Activated CD4-positive, alpha-beta T cell treated with anti-CD3 and anti-CD28 coated beads, Interleukin-2, amount 50 U/mL, for 48 hours (primary cell): Measurements from ENCODE around the gene CPNE6.

Experiments used
- DNase-seq, 2 experiments: peaks; one replicate each; pipeline ENCODE4 v3.0.0-alpha.2; 2020

The CPNE6 gene

DNA sequence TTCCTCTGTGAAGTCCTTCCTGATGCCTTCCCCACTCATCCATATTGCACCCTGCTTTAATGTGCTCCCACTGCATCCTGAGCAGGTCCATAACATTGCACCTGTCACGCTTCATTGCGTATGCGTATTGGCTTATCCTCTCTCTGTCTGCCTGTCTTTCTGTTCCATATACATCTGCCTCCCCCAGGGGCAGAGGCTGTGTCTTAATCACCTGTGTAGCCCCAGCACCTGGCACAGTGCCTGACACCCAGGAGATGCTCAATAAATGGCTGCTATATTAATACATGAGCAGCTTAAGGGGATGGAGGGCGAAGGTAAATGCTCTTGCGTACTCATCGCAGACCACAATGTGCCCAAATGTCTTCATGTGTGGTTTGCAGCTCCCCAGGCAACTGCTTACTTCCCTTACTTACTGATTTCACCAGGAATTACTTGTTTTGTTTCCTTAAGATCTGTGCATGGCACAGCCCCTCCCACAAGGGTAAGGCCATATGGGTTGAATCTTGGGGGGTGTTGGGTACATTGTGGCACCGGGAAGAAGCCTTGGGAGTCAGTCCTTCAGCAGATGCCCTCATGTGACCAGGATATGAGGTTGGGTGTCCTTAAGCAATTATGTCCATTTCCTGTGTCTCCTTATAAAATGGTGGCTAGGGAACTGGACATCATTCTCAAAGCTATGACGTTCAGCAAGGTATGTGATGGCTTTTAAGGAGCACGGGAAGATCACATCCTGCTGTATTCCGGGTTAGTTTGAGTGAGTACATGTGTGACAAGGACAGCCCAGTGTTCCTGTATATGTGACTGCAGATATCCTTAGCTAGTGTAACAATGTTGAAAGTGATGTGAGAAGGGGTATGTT, 848 bp upstream of the CPNE6 start:
- no peak for DNase-seq

- DNase-seq = no peak
Measured at GRCh38 chr14:24071836-24072430, 571 bp downstream of the CPNE6 start.

GRCh38 chr14:24072436-24072835, 1.1 kb downstream of the CPNE6 start:
- DNase-seq = no peak

DNA sequence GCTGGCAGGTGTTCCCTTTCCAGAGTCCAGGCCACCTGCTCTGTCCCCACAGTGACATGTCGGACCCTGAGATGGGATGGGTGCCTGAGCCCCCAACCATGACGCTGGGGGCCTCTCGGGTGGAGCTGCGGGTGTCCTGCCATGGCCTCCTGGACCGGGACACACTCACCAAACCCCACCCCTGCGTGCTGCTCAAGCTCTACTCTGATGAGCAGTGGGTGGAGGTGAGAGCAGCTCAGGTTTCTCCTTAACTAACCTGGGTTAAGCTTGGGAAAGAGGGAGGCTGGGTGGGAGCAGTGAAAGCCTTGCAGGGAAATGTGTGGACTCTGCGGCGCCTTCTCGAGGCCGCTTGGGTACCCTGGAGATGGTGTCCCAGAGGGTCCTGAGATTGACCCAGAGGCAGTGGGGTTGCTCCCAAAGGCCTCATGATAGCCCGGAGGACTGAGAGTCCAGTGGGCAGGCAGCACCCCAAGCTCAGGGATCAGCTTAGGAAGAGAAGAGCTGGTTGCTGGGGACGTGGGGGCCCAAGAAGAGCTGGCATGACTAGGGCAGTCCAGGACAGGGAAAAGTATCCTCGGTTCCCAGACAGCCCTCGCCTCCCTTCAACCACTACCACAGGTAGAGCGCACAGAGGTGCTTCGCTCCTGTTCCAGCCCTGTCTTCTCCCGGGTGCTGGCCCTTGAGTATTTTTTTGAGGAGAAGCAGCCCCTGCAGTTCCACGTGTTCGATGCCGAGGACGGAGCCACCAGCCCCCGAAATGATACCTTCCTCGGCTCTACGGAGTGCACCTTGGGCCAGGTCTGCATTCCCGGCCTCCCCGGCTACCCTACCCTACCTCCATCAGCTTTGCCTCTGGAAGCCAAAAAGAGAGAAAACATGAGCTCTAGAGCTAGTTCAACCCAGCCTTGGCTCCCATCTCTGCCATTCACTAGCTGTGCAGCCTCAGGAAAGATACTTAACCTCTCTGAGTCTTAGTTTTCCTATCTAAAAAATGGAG, 1.8 kb downstream of the CPNE6 start:
- no peak for DNase-seq

- no peak for DNase-seq
Measured at GRCh38 chr14:24074625-24075484, 3.5 kb downstream of the CPNE6 start.

DNA sequence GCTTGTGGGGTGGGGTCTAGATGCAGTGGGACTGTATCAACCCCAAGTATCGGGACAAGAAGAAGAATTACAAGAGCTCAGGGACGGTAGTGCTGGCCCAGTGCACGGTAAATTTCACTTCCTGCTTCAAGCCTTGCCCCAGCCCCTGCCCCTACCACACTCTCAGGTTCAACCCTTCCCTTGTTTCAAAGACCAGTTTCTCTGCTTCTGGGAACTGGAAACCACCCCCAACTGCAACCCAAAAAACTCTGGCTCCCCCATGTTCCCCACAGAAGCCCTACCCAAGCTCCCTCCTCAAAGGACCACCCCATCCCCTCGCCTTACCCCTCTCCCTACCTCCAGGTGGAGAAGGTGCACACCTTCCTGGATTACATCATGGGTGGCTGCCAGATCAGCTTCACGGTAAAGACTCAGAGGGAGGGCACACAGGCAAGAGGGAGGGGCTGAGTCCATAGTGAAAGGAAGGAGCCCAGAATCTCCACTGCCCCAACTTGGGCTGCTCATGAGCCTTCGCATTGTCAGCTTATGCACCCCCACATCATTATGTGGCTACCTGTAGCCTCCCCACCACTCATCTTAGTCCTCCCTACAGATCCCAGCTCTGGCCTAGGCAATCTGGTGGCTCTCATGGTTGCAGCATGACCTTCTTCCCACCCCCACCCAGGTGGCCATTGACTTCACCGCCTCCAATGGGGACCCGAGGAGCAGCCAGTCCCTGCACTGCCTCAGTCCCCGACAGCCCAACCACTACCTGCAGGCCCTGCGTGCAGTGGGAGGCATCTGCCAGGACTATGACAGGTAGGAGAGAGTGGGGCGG, 4.3 kb downstream of the CPNE6 start:
- no peak for DNase-seq

GRCh38 chr14:24076302-24076601, 4.9 kb downstream of the CPNE6 start:
- DNase-seq = no peak

GRCh38 chr14:24077086-24077485, 5.7 kb downstream of the CPNE6 start:
- no peak for DNase-seq

DNA sequence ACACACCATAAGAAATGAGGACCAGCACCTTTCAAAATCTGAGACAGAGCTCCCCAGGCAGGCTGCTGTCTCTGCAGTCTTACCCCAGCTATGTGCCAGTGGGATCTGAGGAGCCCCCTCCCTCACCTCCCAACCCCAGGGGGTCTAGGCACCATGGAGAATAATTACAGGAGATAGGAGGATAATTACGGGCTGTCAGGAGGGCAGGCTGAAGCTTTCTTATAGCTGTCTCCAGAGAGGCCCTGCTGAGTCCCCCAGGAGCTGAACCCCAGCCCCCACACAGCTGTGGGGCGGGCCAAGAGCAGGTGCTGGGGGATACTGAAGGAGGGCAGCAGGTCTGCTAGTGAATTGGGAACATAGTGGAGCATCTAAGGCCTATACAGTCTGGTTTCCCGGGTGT, 6.8 kb downstream of the CPNE6 start:
- DNase-seq = no peak

DNA sequence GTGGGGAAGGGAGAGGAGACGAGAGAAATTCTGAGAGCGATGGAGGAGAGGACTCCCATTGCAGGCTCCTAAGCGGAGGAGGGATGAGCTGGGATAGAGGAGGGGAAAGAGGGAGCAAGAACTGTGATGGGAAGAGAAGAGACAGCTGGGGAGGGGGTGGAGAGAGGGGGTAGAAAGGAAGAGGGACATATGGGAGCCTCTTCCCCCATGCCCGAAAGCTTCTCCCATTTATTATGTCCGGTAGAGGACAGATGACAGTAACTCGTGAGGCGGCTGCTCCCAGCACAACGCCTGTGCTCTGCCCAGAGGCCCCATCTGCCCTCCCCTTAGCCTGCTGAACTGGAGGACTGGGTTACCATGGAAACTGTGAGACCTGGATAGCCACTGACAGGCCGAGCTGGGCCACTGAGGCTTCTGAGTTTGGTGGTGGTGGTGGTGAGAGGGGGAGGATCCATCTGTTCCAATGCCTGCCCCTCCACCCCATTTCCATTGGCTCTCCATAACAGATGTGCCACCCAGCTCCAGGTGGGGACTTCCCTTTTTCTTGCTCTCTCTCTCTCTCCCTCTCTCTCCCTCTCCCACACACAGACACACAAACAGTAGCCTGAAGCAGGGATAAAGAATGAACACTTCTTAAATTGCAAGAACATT, 8.3 kb downstream of the CPNE6 start:
- no peak for DNase-seq

DNA sequence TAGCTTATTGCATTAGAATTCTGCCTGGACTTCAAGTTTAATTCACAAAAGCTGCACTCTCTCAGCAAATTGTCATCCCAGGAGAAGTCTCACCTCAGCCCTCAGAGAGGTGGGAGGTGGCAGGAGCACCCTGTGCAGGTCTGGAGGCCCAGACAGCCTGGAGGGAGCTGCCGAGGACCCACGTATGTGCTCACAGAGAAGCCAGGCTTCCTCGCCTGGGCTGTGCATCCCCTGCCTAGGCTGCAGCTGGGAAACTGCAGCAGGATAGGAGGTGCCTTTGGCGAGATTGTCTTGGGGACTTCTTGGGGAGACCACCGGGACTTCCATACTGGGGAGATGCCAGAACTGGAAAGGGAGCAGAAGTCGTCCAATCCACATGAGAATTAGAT, 8.8 kb downstream of the CPNE6 start:
- DNase-seq = no peak

- DNase-seq = peak; percentile 80 to 83
Measured at GRCh38 chr14:24080888-24081738, 9.8 kb downstream of the CPNE6 start.

DNA sequence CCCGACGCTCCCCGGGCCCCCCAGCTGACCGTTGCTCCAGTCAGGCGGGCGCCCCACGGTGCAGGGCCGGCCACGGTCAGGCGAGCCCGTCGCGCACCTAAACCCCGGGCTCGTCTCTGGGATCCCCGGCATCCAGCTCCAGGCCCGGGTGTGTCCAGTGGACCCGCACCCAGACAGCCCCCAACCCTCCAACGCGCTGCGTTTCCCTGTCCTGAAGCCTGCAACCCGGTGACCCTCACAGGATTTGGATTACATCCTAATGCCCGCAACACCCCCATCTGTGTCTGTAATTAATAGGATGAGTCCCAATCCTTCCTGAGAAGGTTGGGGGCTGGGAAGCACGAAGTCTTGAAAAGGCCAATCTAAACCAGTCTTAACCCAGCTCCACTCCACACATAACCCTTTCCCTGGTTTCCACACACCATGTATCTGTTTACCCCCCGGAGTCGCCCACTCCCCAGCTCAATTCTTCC, 10.4 kb downstream of the CPNE6 start:
- no peak for DNase-seq

DNA sequence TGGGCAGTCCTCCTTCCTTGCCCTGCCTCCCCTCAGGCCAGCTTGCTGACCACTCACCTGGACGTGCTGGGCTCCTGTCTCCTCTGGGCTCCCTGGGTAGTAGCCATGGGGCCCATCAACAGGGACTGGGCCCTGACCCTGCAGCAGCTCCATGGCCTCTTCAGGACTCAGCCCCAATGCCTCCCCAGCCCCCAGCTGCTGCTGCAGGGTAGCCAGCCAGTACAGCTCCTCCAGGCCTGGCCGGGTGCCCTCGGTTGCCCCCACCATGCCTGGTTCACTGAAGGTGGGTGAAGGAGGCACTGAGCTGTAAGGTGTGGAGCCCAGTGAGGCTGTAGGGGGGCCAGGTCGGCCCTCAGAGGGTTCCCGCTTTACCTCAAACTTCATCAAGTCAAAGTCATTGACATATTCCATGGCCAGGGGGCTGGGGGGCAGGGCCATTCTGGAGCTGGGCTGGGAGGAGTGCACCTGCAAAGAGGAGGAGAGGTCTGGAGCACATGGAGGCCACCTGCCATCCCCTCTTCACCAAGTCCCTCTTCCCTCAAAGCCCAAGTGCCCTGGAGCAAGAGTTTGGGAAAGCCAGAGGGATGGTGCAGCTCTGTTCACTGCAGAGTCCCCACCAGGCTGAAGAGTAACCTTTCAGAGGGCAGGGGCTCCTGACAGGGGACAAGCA, 11.2 kb downstream of the CPNE6 start:
- DNase-seq = no peak

DNA sequence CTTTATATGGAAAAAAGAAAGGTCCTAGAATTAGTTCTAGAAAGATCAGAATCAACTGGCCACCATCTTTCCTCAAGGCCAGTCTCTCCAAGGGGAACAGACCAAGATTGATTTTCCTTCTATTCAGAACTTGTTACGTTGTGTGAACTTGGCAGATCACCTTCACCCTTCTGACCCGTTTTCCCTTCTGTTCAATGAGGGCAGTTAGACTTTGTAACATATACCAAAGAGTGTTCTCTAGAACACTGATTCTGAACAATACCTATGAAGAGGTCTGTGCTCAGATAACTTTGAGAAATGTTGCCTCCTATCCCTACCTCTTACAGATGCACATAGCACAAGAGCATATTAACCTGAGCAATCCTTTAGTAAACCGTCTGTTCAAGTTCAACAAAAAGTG, 12.1 kb downstream of the CPNE6 start:
- no peak for DNase-seq

DNA sequence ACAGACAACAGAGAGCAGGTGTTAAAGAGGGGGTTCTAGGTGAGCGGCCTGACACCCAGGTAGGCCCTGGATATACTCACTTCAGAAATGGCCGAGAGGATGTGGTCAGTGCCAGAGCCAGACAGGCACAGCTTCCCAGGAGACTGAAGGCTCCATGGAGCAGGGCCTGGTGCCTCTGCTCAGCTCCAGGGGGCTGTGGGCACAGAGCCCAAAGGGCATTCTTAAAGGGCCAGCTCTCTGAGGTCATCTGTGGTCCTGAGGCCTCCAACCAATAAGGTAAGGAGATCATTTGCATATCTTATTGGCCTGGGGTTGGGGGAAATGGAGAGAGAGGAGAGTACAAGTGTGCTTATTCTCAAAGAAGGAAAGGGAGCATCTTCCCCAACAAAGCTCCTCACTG, 13.1 kb downstream of the CPNE6 start:
- no peak for DNase-seq

- DNase-seq = no peak
Measured at GRCh38 chr14:24085215-24085614, 13.9 kb downstream of the CPNE6 start.

DNA sequence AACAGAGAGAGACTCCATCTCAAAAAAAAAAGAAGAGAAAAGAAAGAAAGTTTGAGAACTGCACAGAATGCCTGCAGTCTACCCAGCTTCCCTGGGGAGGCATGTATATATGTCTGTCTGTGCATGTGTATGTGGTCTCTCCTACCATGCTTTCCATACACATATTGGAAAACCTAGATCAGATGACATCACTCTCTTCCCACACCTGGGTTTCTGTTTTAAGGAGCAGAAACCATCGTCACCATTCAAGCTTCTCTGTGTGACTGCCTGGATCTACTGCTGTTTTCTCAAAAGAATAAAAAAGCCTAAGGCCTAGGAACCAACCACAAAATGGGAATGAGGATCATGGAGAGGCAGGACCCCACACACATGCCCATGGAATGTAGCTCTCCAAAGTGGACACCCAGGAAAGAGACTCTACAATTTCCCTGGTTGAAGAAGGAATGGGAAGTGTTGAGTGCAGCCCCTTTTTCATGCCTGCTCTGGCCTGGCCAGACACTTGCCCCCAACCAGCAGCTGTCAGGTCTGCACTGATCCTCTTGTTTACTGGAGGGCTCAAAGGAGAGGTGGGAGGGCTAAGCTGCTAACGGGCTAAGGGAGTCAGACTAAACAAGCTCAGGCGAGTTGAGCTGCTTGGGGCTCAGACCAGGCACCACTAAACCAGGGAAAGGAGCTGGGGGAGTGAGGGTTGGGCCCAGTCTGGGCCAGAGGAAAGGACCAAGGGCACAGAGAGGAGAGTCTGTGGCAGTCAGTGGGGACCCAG, 15.0 kb downstream of the CPNE6 start:
- no peak for DNase-seq

DNA sequence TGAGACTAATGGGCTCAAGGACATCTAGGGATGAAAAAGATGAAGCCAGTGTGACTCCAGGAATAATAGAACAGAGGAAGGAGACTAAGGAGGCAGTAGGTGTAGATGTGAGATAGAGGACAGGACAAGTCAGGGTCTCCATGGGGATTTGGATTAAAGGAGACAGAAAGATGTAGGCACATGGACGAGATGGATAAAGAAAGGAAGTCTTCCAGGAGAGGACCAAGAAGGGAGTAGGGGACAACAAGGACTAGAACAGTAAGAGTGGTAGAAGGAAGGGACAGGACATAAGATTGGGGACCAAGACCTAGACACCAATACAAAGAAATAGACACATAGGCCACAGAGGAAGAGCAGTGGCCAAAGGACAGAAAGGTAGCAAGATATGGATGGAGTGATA, 15.6 kb downstream of the CPNE6 start:
- no peak for DNase-seq
